ENCODE measurements around the gene TMEM14A.

Gene TMEM14A

GRCh38 chr6:52670502-52671409, at the start of gene TMEM14A:
TMEM14A (plus strand) TSS chr6:52671113; CDS start chr6:52677103, 5,990 bp downstream.
- Histone ChIP-seq H3K27ac (ENCODE audit: low read length) (no peak within 1 kb of the TSS), H3K9me3 (ENCODE audit: control insufficient read depth in 1 of 2, low read length in 2 of 2) (no peaks in the 10 kb centered on the region), H3K36me3 (ENCODE audit: control insufficient read depth in 1 of 2, insufficient read depth in 2 of 2, low read length in 2 of 2) (peaks cover 0 to 5% of the 10 kb centered on the region in 2 donors), H3K4me3 (ENCODE audit: low read depth in 1 of 2, low read length in 2 of 2) (peak within 1 kb of the TSS; percentile 75 to 90), H3K4me1 (ENCODE audit: control insufficient read depth in 1 of 2, insufficient read depth in 2 of 2, low read length in 2 of 2) (peaks cover 9 to 19% of the 10 kb centered on the region in 2 donors), H3K27me3 (ENCODE audit: low read depth, low read length) (no peaks in the 10 kb centered on the region)

GRCh38 chr6:52621631-52622030, 49.3 kb upstream of the TMEM14A start:
- H3K27me3 ChIP-seq (ENCODE audit: low read depth, low read length), result no peaks in the 10 kb centered on the region
- H3K27ac ChIP-seq (ENCODE audit: low read length), result no peak overlapping the region
- no peaks in the 10 kb centered on the region for H3K36me3 ChIP-seq (ENCODE audit: control insufficient read depth in 1 of 2, insufficient read depth in 2 of 2, low read length in 2 of 2)
- no peaks in the 10 kb centered on the region for H3K4me1 ChIP-seq (ENCODE audit: control insufficient read depth in 1 of 2, insufficient read depth in 2 of 2, low read length in 2 of 2)
- no peaks in the 10 kb centered on the region for H3K9me3 ChIP-seq (ENCODE audit: control insufficient read depth in 1 of 2, low read length in 2 of 2)
- H3K4me3 ChIP-seq (ENCODE audit: low read depth in 1 of 2, low read length in 2 of 2), result no peak overlapping the region

GRCh38 chr6:52622810-52623209, 48.1 kb upstream of the TMEM14A start:
- Histone ChIP-seq H3K27ac (ENCODE audit: low read length) (no peak overlapping the region), H3K27me3 (ENCODE audit: low read depth, low read length) (no peaks in the 10 kb centered on the region), H3K36me3 (ENCODE audit: control insufficient read depth in 1 of 2, insufficient read depth in 2 of 2, low read length in 2 of 2) (no peaks in the 10 kb centered on the region), H3K4me3 (ENCODE audit: low read depth in 1 of 2, low read length in 2 of 2) (no peak overlapping the region), H3K9me3 (ENCODE audit: control insufficient read depth in 1 of 2, low read length in 2 of 2) (no peaks in the 10 kb centered on the region), H3K4me1 (ENCODE audit: control insufficient read depth in 1 of 2, insufficient read depth in 2 of 2, low read length in 2 of 2) (no peaks in the 10 kb centered on the region)

GRCh38 chr6:52632011-52632410, 38.9 kb upstream of the TMEM14A start:
- H3K9me3 ChIP-seq (ENCODE audit: control insufficient read depth in 1 of 2, low read length in 2 of 2), result no peaks in the 10 kb centered on the region

GRCh38 chr6:52634211-52634610, 36.7 kb upstream of the TMEM14A start:
- H3K4me1 ChIP-seq (ENCODE audit: control insufficient read depth in 1 of 2, insufficient read depth in 2 of 2, low read length in 2 of 2), result no peaks in the 10 kb centered on the region
- no peaks in the 10 kb centered on the region for H3K36me3 ChIP-seq (ENCODE audit: control insufficient read depth in 1 of 2, insufficient read depth in 2 of 2, low read length in 2 of 2)
- no peaks in the 10 kb centered on the region for H3K27me3 ChIP-seq (ENCODE audit: low read depth, low read length)
- H3K27ac ChIP-seq (ENCODE audit: low read length), result no peak overlapping the region
- H3K4me3 ChIP-seq (ENCODE audit: low read depth in 1 of 2, low read length in 2 of 2), result no peak overlapping the region
- H3K9me3 ChIP-seq (ENCODE audit: control insufficient read depth in 1 of 2, low read length in 2 of 2), result no peaks in the 10 kb centered on the region

More at GRCh38 chr6:52632011-52632410, 38.9 kb upstream of the TMEM14A start:
- Histone ChIP-seq H3K4me3 (ENCODE audit: low read depth in 1 of 2, low read length in 2 of 2) (no peak overlapping the region), H3K36me3 (ENCODE audit: control insufficient read depth in 1 of 2, insufficient read depth in 2 of 2, low read length in 2 of 2) (no peaks in the 10 kb centered on the region), H3K27ac (ENCODE audit: low read length) (no peak overlapping the region), H3K27me3 (ENCODE audit: low read depth, low read length) (no peaks in the 10 kb centered on the region), H3K4me1 (ENCODE audit: control insufficient read depth in 1 of 2, insufficient read depth in 2 of 2, low read length in 2 of 2) (no peaks in the 10 kb centered on the region)

- Histone ChIP-seq H3K4me1 (ENCODE audit: control insufficient read depth in 1 of 2, insufficient read depth in 2 of 2, low read length in 2 of 2) (no peaks in the 10 kb centered on the region), H3K9me3 (ENCODE audit: control insufficient read depth in 1 of 2, low read length in 2 of 2) (no peaks in the 10 kb centered on the region), H3K4me3 (ENCODE audit: low read depth in 1 of 2, low read length in 2 of 2) (no peak overlapping the region), H3K27ac (ENCODE audit: low read length) (no peak overlapping the region), H3K36me3 (ENCODE audit: control insufficient read depth in 1 of 2, insufficient read depth in 2 of 2, low read length in 2 of 2) (no peaks in the 10 kb centered on the region), H3K27me3 (ENCODE audit: low read depth, low read length) (no peaks in the 10 kb centered on the region)
Observed at GRCh38 chr6:52635049-52635577, 35.8 kb upstream of the TMEM14A start.

- Histone ChIP-seq H3K4me1 (ENCODE audit: control insufficient read depth in 1 of 2, insufficient read depth in 2 of 2, low read length in 2 of 2) (no peaks in the 10 kb centered on the region), H3K36me3 (ENCODE audit: control insufficient read depth in 1 of 2, insufficient read depth in 2 of 2, low read length in 2 of 2) (no peaks in the 10 kb centered on the region), H3K27me3 (ENCODE audit: low read depth, low read length) (no peaks in the 10 kb centered on the region), H3K9me3 (ENCODE audit: control insufficient read depth in 1 of 2, low read length in 2 of 2) (no peaks in the 10 kb centered on the region), H3K27ac (ENCODE audit: low read length) (no peak overlapping the region), H3K4me3 (ENCODE audit: low read depth in 1 of 2, low read length in 2 of 2) (no peak overlapping the region)
Observed at GRCh38 chr6:52636830-52637229, 34.1 kb upstream of the TMEM14A start.

- Histone ChIP-seq H3K27me3 (ENCODE audit: low read depth, low read length) (no peaks in the 10 kb centered on the region), H3K27ac (ENCODE audit: low read length) (no peak overlapping the region), H3K36me3 (ENCODE audit: control insufficient read depth in 1 of 2, insufficient read depth in 2 of 2, low read length in 2 of 2) (no peaks in the 10 kb centered on the region), H3K4me1 (ENCODE audit: control insufficient read depth in 1 of 2, insufficient read depth in 2 of 2, low read length in 2 of 2) (no peaks in the 10 kb centered on the region), H3K4me3 (ENCODE audit: low read depth in 1 of 2, low read length in 2 of 2) (no peak overlapping the region), H3K9me3 (ENCODE audit: control insufficient read depth in 1 of 2, low read length in 2 of 2) (no peaks in the 10 kb centered on the region)
Observed at GRCh38 chr6:52639493-52639892, 31.4 kb upstream of the TMEM14A start.

GRCh38 chr6:52640170-52640569, 30.7 kb upstream of the TMEM14A start:
- Histone ChIP-seq H3K4me1 (ENCODE audit: control insufficient read depth in 1 of 2, insufficient read depth in 2 of 2, low read length in 2 of 2) (no peaks in the 10 kb centered on the region), H3K36me3 (ENCODE audit: control insufficient read depth in 1 of 2, insufficient read depth in 2 of 2, low read length in 2 of 2) (no peaks in the 10 kb centered on the region), H3K27me3 (ENCODE audit: low read depth, low read length) (no peaks in the 10 kb centered on the region), H3K4me3 (ENCODE audit: low read depth in 1 of 2, low read length in 2 of 2) (no peak overlapping the region), H3K9me3 (ENCODE audit: control insufficient read depth in 1 of 2, low read length in 2 of 2) (no peaks in the 10 kb centered on the region), H3K27ac (ENCODE audit: low read length) (no peak overlapping the region)

- no peaks in the 10 kb centered on the region for H3K9me3 ChIP-seq (ENCODE audit: control insufficient read depth in 1 of 2, low read length in 2 of 2)
- no peak overlapping the region for H3K27ac ChIP-seq (ENCODE audit: low read length)
- no peaks in the 10 kb centered on the region for H3K36me3 ChIP-seq (ENCODE audit: control insufficient read depth in 1 of 2, insufficient read depth in 2 of 2, low read length in 2 of 2)
- H3K4me1 ChIP-seq (ENCODE audit: control insufficient read depth in 1 of 2, insufficient read depth in 2 of 2, low read length in 2 of 2), result no peaks in the 10 kb centered on the region
- H3K4me3 ChIP-seq (ENCODE audit: low read depth in 1 of 2, low read length in 2 of 2), result no peak overlapping the region
- H3K27me3 ChIP-seq (ENCODE audit: low read depth, low read length), result no peaks in the 10 kb centered on the region
Observed at GRCh38 chr6:52640916-52641315, 30.0 kb upstream of the TMEM14A start.

- H3K4me3 ChIP-seq (ENCODE audit: low read depth in 1 of 2, low read length in 2 of 2), result no peak overlapping the region
- no peaks in the 10 kb centered on the region for H3K27me3 ChIP-seq (ENCODE audit: low read depth, low read length)
- no peak overlapping the region for H3K27ac ChIP-seq (ENCODE audit: low read length)
Observed at GRCh38 chr6:52641388-52641787, 29.5 kb upstream of the TMEM14A start.

More at GRCh38 chr6:52641388-52641787, 29.5 kb upstream of the TMEM14A start:
- Histone ChIP-seq H3K9me3 (ENCODE audit: control insufficient read depth in 1 of 2, low read length in 2 of 2) (no peaks in the 10 kb centered on the region), H3K4me1 (ENCODE audit: control insufficient read depth in 1 of 2, insufficient read depth in 2 of 2, low read length in 2 of 2) (no peaks in the 10 kb centered on the region), H3K36me3 (ENCODE audit: control insufficient read depth in 1 of 2, insufficient read depth in 2 of 2, low read length in 2 of 2) (no peaks in the 10 kb centered on the region)

All from muscle layer of duodenum (tissue), 2 donors.